OCI-LY3 (cell line): ENCODE measurements around the gene CCNB1IP1.

Source experiments
- CTCF ChIP-seq: fragments of 200-600, 300-600 bp; sonication (generic); IDR thresholded peaks from 2 replicates; pipeline ENCODE4 v1.5.1; 2014; ENCODE audit warnings: antibody characterized with exemption, low read length, low read depth
- EZH2phosphoT487 ChIP-seq: fragments of 200-600 bp; shearing (Covaris generic); IDR thresholded peaks from 2 replicates; pipeline ENCODE4 v1.6.1; 2018; ENCODE audit warnings: antibody characterized with exemption, mixed run types, low read depth

GRCh38 chr14:20343862-20344220, 10.8 kb upstream of the CCNB1IP1 start:
- no peak for TF ChIP-seq EZH2phosphoT487
- TF ChIP-seq CTCF, result no peak
